Ascending aorta (tissue), 2 donors: Measurements from ENCODE around the gene ENTHD1. TPM values are rescaled to one million over a fixed set of nuclear protein-coding genes. Genes with fewer than 3 reads are reported as not detected.
A peak's percentile ranks its signal among the peaks of the same experiment; 100 is the strongest.

Source experiments
- DNase-seq, 2 donors: peaks; one replicate each; pipeline ENCODE4 v3.0.0-alpha.2; 2019; ENCODE audit warnings: low spot score in 2 of 2
- H3K27ac ChIP-seq, 2 donors: fragments of 200-600 bp; sonication (generic); one replicate each; pipeline ENCODE4 v1.5.1; 2016 to 2017; ENCODE audit warnings: mild to moderate bottlenecking in 1 of 2
- H3K27me3 ChIP-seq: fragments of 200-600 bp; sonication (generic); one replicate; pipeline ENCODE4 v1.5.1; 2017
- H3K36me3 ChIP-seq, 2 donors: fragments of 200-600 bp; sonication (generic); one replicate each; pipeline ENCODE4 v1.5.1; 2016
- H3K4me1 ChIP-seq, 2 donors: fragments of 200-600 bp; sonication (generic); one replicate each; pipeline ENCODE4 v1.5.1; 2016 to 2017; ENCODE audit warnings: mild to moderate bottlenecking in 1 of 2
- H3K4me3 ChIP-seq, 2 donors: fragments of 200-600 bp; sonication (generic); one replicate each; pipeline ENCODE4 v1.5.1; 2016 to 2017; ENCODE audit warnings: mild to moderate bottlenecking in 1 of 2
- H3K9me3 ChIP-seq, 2 donors: fragments of 200-600 bp; sonication (generic); one replicate each; pipeline ENCODE4 v1.5.1; 2016
- CTCF ChIP-seq, 3 experiments: fragments of 200-600 bp in 2 of 3; fragments of 450-650 bp in 1 of 3; sonication (generic) in 2 of 3; IDR thresholded peaks; one replicate each; pipeline ENCODE4 v1.5.1; 2016 to 2019; ENCODE audit warnings: antibody characterized with exemption in 3 of 3, mild to moderate bottlenecking in 1 of 3, moderate library complexity in 1 of 3
- intact Hi-C: fragments of 100-400 bp; cut with DNase I; formaldehyde crosslinking; loops from one replicate; pipeline ENCODE4 v1.15.1; 2023
- total RNA-seq: library from RNA; depleted of rRNA; stranded (reverse); fragments of >200 nt; gene quantifications from one replicate; pipeline ENCODE4 v1.1.0, GENCODE V29; 2016

The ENTHD1 gene
- total RNA-seq, 1 donor from 2014 or later: 0.21 TPM

- no peak overlapping the region for H3K4me3 ChIP-seq
- no peaks in the 10 kb centered on the region for H3K9me3 ChIP-seq
- intact Hi-C loops: no loop called here
- no peak for TF ChIP-seq CTCF (IDR thresholded peaks at IDR 0.05)
- no peaks in the 10 kb centered on the region for H3K36me3 ChIP-seq
- no peak overlapping the region for H3K27ac ChIP-seq
- no peaks in the 10 kb centered on the region for H3K27me3 ChIP-seq
- DNase-seq: peak in 1 of 2 donors; percentile 52
- no peaks in the 10 kb centered on the region for H3K4me1 ChIP-seq
Measured at GRCh38 chr22:39723463-39723862, 170.1 kb downstream of the ENTHD1 start.

GRCh38 chr22:39722501-39722900 lies 171.1 kb downstream of the ENTHD1 start:
- no peak overlapping the region for H3K4me3 ChIP-seq
- H3K36me3 ChIP-seq: no peaks in the 10 kb centered on the region
- H3K27me3 ChIP-seq: no peaks in the 10 kb centered on the region
- H3K9me3 ChIP-seq: no peaks in the 10 kb centered on the region
- DNase-seq: no peak
- H3K27ac ChIP-seq: no peak overlapping the region
- intact Hi-C loops: no loop called here
- no peaks in the 10 kb centered on the region for H3K4me1 ChIP-seq
- no peak for TF ChIP-seq CTCF (IDR thresholded peaks at IDR 0.05)

GRCh38 chr22:39722032-39722325 lies 171.6 kb downstream of the ENTHD1 start:
- no peaks in the 10 kb centered on the region for H3K27me3 ChIP-seq
- intact Hi-C loops: no loop called here
- TF ChIP-seq CTCF (IDR thresholded peaks at IDR 0.05): no peak
- no peak for DNase-seq
- no peak overlapping the region for H3K27ac ChIP-seq
- no peaks in the 10 kb centered on the region for H3K9me3 ChIP-seq
- H3K4me3 ChIP-seq: no peak overlapping the region
- H3K36me3 ChIP-seq: no peaks in the 10 kb centered on the region
- no peaks in the 10 kb centered on the region for H3K4me1 ChIP-seq

GRCh38 chr22:39721206-39722031 lies 172.1 kb downstream of the ENTHD1 start:
- Histone ChIP-seq H3K4me1 (no peaks in the 10 kb centered on the region), H3K9me3 (no peaks in the 10 kb centered on the region), H3K36me3 (no peaks in the 10 kb centered on the region), H3K4me3 (no peak overlapping the region), H3K27ac (no peak overlapping the region), H3K27me3 (no peaks in the 10 kb centered on the region)
- intact Hi-C loops: no loop called here
- TF ChIP-seq CTCF (IDR thresholded peaks at IDR 0.05): no peak
- DNase-seq: no peak

GRCh38 chr22:39719559-39720450 lies 173.8 kb downstream of the ENTHD1 start:
- H3K9me3 ChIP-seq: no peaks in the 10 kb centered on the region
- intact Hi-C loops: no loop called here

More at GRCh38 chr22:39719559-39720450, 173.8 kb downstream of the ENTHD1 start:
- H3K36me3 ChIP-seq: no peaks in the 10 kb centered on the region
- DNase-seq: no peak
- H3K27me3 ChIP-seq: no peaks in the 10 kb centered on the region
- no peaks in the 10 kb centered on the region for H3K4me1 ChIP-seq
- TF ChIP-seq CTCF (IDR thresholded peaks at IDR 0.05): no peak
- H3K27ac ChIP-seq: no peak overlapping the region
- no peak overlapping the region for H3K4me3 ChIP-seq
